ENCODE results near the gene ARHGAP28. TPM values are rescaled to one million over a fixed set of nuclear protein-coding genes. Genes with fewer than 3 reads are reported as not detected.

The ARHGAP28 gene
- polyA plus RNA-seq, 4 donors: 66.6 to 84.3 (median 77.5) TPM

GRCh38 chr18:6954501-6954900, 225.0 kb downstream of the ARHGAP28 start:
- no peak for DNase-seq (ENCODE audit: low read depth in 4 of 4, low spot score in 3 of 4)

GRCh38 chr18:6955304-6955703, 225.8 kb downstream of the ARHGAP28 start:
- no peak for DNase-seq (ENCODE audit: low read depth in 4 of 4, low spot score in 3 of 4)

DNA sequence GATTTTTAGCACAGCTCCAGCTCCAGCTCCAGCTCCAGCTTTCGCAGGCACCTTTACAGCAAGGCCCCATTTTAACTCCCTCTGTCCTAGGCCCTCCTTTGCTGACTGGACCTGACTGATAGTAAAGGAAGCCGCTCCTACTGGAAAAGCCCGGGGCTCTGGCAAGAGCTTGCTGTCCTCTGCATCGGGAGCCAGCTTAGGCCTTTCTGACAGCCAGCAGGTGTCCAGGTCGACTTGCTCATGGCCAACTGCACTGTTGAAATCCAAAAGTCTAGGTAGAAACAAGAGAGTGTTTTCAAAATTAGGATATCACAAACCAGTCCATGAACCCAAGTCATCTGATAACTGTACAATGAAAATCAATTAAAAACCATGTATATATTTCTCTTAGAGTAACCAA, 227.0 kb downstream of the ARHGAP28 start:
- no peak for DNase-seq (ENCODE audit: low read depth in 4 of 4, low spot score in 3 of 4)

DNA sequence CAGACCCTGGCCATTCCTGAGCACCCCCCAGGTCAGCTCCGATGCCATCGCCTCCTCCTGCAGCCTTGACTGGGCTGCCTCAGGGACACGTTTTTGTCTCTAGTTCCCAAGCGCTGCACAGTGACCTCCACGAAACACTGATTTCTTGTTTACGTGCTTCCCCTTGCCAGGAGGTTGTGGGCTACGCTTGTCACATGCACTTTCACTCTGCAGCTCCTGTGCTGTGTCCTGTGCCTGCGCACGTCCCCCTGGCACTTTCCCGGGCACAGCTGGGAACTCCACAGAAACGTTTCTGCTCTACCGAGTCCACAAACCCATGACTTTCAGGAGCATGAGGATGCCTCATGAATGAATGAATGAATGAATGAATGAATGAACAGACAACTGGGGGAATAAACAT, 227.5 kb downstream of the ARHGAP28 start:
- no peak for DNase-seq (ENCODE audit: low read depth in 4 of 4, low spot score in 3 of 4)

GRCh38 chr18:6959110-6959509, 229.6 kb downstream of the ARHGAP28 start:
- no peak for DNase-seq (ENCODE audit: low read depth in 4 of 4, low spot score in 3 of 4)

- no peak for DNase-seq (ENCODE audit: low read depth in 4 of 4, low spot score in 3 of 4)
These were observed 230.6 kb downstream of the ARHGAP28 start for GRCh38 chr18:6960124-6960523.

- no peak for DNase-seq (ENCODE audit: low read depth in 4 of 4, low spot score in 3 of 4)
These were observed 231.1 kb downstream of the ARHGAP28 start for GRCh38 chr18:6960656-6961055.

GRCh38 chr18:6961331-6961730, 231.8 kb downstream of the ARHGAP28 start:
- no peak for DNase-seq (ENCODE audit: low read depth in 4 of 4, low spot score in 3 of 4)

DNA sequence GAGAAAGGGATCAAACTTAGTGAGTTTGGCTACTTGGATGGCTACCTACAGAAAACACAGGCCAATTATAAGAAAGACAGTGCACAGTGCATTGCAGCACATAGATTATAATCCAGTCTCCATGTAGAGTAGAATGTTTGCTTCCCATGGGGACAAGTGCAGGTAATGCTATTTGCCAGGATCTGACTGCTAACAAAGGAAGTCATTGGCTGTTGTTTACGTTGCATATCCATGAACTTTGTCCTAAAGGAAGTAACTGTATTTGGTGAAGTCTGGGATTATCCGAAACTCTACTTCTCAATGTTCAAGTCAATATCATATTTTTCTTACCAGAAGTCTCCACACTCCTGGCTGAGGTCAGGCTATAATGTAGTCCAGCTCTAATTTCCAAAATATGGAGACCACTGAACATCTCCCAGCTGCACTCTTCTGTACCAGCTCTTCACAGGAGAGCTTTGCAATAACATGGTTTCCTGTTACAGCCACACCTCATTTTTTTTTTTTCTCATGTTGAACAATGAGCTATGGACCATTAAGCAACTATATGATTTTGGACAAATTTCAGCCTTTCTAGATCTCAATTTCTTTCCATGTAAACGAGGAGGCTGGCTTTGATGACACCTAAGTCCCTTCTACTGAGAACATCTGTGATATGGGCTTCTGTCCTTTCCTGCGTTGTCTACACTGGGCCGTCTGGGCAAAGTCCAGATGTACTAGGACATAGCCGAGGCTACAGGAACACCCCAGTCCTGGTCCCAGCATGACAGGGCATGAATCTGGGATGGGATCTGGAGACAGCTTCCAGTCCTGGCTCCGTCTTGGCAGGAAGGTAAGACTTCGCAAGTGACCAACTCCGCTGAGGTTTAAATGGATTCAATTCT, 233.3 kb downstream of the ARHGAP28 start:
- no peak for DNase-seq (ENCODE audit: low read depth in 4 of 4, low spot score in 3 of 4)

- DNase-seq (ENCODE audit: low read depth in 4 of 4, low spot score in 3 of 4): no peak
These were observed 234.1 kb downstream of the ARHGAP28 start for GRCh38 chr18:6963452-6964097.

Measured in right renal pelvis (tissue), 4 donors.